OCI-LY1 (cell line): ENCODE data around the gene MPHOSPH9.

ENCODE experiments used
- EZH2 ChIP-seq: fragments of 200-600 bp; sonication (generic), shearing (Covaris generic); IDR thresholded peaks from 2 replicates; pipeline ENCODE4 v1.8.0; 2017; ENCODE audit warnings: borderline replicate concordance, mixed run types, mild to moderate bottlenecking, antibody characterized with exemption, low read length, moderate library complexity, mixed read lengths
- TF ChIP-seq, protein P1 (sequence below): fragments of 200-600 bp; sonication (generic), shearing (Covaris generic); IDR thresholded peaks from 2 replicates; pipeline ENCODE4 v1.5.1; 2017; ENCODE audit warnings: mild to moderate bottlenecking, antibody characterized with exemption, low read length, moderate library complexity, mixed read lengths

DNA sequence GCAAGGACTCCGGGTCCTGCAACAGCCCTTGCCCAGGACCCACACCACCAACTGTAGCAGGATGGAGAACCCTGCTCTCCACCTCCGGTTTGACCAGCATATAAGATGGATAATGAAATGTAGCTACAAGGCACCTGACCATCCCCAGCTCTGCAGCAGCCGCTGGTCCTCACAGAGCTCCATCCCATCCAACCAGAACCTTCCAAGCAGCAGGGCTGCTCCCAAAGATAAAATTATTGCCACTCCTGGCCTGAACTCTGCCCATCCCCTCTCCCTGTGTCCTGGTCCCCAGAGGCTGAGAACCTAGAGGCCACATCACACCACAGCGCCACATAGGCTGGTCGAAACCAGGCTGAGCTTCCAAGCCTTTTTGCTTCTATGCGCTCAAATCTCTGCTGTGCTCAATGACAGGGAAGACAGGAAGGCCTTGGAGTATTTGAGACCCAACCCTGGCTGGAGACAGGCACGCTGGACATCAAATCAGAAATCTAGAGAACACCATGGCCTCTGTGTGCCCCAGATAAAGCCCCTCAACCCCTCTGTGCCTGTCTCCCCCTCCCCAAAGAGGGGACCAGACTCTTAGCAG, 34.5 kb upstream of the MPHOSPH9 start:
- TF ChIP-seq, protein P1, sequence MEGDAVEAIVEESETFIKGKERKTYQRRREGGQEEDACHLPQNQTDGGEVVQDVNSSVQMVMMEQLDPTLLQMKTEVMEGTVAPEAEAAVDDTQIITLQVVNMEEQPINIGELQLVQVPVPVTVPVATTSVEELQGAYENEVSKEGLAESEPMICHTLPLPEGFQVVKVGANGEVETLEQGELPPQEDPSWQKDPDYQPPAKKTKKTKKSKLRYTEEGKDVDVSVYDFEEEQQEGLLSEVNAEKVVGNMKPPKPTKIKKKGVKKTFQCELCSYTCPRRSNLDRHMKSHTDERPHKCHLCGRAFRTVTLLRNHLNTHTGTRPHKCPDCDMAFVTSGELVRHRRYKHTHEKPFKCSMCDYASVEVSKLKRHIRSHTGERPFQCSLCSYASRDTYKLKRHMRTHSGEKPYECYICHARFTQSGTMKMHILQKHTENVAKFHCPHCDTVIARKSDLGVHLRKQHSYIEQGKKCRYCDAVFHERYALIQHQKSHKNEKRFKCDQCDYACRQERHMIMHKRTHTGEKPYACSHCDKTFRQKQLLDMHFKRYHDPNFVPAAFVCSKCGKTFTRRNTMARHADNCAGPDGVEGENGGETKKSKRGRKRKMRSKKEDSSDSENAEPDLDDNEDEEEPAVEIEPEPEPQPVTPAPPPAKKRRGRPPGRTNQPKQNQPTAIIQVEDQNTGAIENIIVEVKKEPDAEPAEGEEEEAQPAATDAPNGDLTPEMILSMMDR, result no peak
- no peak for TF ChIP-seq EZH2
